ENCODE data around the gene DIAPH3. TPM values are rescaled to one million over a fixed set of nuclear protein-coding genes. Genes with fewer than 3 reads are reported as not detected.

The DIAPH3 gene
- total RNA-seq, 1 experiment from 2014 or later: 15.4 TPM

- Histone ChIP-seq H3K36me3 (replicated peaks; ENCODE audit: control insufficient read depth, insufficient read depth, low read length) (no peaks in the 10 kb centered on the region), H3K27me3 (ENCODE audit: control insufficient read depth, insufficient read depth, low read length) (no peaks in the 10 kb centered on the region), H3K4me3 (ENCODE audit: insufficient read depth, low read depth, low read length) (no peak overlapping the region)
- no peak for DNase-seq
Observed at GRCh38 chr13:59744747-59745391, 418.9 kb downstream of the DIAPH3 start.

DNA sequence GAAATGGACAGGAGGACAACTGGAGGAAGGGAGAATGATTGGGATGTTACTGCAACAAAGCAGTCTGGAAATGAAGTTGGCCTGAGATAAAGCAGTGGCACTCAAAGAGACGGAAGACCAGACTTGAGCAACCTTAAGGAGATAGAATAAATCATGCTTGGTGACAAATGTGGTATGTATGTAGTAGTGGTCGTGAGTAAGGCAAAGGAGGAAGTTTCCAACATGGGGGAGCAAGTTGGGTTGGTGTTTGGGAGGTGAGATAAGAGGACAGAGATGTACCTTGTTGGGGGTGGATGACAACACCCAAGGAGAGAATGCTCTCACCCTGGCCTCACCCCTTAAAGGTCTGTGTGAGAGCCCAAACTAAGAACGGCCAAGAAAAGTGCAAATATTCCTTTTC is 420.5 kb downstream of the DIAPH3 start:
- DNase-seq: no peak
- Histone ChIP-seq H3K27me3 (ENCODE audit: control insufficient read depth, insufficient read depth, low read length) (no peaks in the 10 kb centered on the region), H3K36me3 (replicated peaks; ENCODE audit: control insufficient read depth, insufficient read depth, low read length) (no peaks in the 10 kb centered on the region), H3K4me3 (ENCODE audit: insufficient read depth, low read depth, low read length) (no peak overlapping the region)

GRCh38 chr13:59742467-59742866 is 421.3 kb downstream of the DIAPH3 start:
- Histone ChIP-seq H3K27me3 (ENCODE audit: control insufficient read depth, insufficient read depth, low read length) (no peaks in the 10 kb centered on the region), H3K36me3 (replicated peaks; ENCODE audit: control insufficient read depth, insufficient read depth, low read length) (no peaks in the 10 kb centered on the region), H3K4me3 (ENCODE audit: insufficient read depth, low read depth, low read length) (no peak overlapping the region)
- no peak for DNase-seq

- Histone ChIP-seq H3K36me3 (replicated peaks; ENCODE audit: control insufficient read depth, insufficient read depth, low read length) (no peaks in the 10 kb centered on the region), H3K4me3 (ENCODE audit: insufficient read depth, low read depth, low read length) (no peak overlapping the region), H3K27me3 (ENCODE audit: control insufficient read depth, insufficient read depth, low read length) (no peaks in the 10 kb centered on the region)
- no peak for DNase-seq
Observed at GRCh38 chr13:59738921-59739320, 424.8 kb downstream of the DIAPH3 start.

GRCh38 chr13:59734393-59734792 is 429.3 kb downstream of the DIAPH3 start:
- no peak for DNase-seq
- H3K4me3 ChIP-seq (ENCODE audit: insufficient read depth, low read depth, low read length): no peak overlapping the region

DNA sequence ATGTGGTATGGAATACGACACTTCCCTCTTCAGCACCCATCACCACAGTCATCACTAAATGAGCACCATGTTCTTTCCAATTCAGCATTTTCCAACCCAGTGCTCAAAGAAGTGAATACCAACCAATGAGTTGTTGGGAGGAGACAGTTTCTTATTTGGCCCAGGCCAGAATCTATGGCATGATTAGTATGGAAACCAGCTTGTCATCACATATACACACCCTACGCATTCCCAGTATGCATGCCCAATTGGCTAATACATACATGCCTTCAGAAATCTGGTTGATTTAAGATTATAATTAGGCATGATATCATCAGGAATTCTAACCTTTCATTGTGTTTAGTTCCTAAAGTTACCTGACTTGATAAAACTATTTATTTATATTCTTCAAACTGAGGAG is 430.0 kb downstream of the DIAPH3 start:
- DNase-seq: no peak
- Histone ChIP-seq H3K27me3 (ENCODE audit: control insufficient read depth, insufficient read depth, low read length) (no peaks in the 10 kb centered on the region), H3K4me3 (ENCODE audit: insufficient read depth, low read depth, low read length) (no peak overlapping the region), H3K36me3 (replicated peaks; ENCODE audit: control insufficient read depth, insufficient read depth, low read length) (no peaks in the 10 kb centered on the region)

More at GRCh38 chr13:59734393-59734792, 429.3 kb downstream of the DIAPH3 start:
- Histone ChIP-seq H3K27me3 (ENCODE audit: control insufficient read depth, insufficient read depth, low read length) (no peaks in the 10 kb centered on the region), H3K36me3 (replicated peaks; ENCODE audit: control insufficient read depth, insufficient read depth, low read length) (no peaks in the 10 kb centered on the region)

- H3K27me3 ChIP-seq (ENCODE audit: control insufficient read depth, insufficient read depth, low read length): no peaks in the 10 kb centered on the region
Observed at GRCh38 chr13:59730026-59730425, 433.7 kb downstream of the DIAPH3 start.

GRCh38 chr13:59728896-59729545 is 434.7 kb downstream of the DIAPH3 start:
- H3K27me3 ChIP-seq (ENCODE audit: control insufficient read depth, insufficient read depth, low read length): no peaks in the 10 kb centered on the region
- H3K36me3 ChIP-seq (replicated peaks; ENCODE audit: control insufficient read depth, insufficient read depth, low read length): no peaks in the 10 kb centered on the region
- H3K4me3 ChIP-seq (ENCODE audit: insufficient read depth, low read depth, low read length): no peak overlapping the region
- DNase-seq: no peak

More at GRCh38 chr13:59730026-59730425, 433.7 kb downstream of the DIAPH3 start:
- H3K36me3 ChIP-seq (replicated peaks; ENCODE audit: control insufficient read depth, insufficient read depth, low read length): no peaks in the 10 kb centered on the region
- H3K4me3 ChIP-seq (ENCODE audit: insufficient read depth, low read depth, low read length): no peak overlapping the region
- DNase-seq: no peak

GRCh38 chr13:59721926-59722910 is 441.5 kb downstream of the DIAPH3 start:
- no peak overlapping the region for H3K4me3 ChIP-seq (ENCODE audit: insufficient read depth, low read depth, low read length)
- DNase-seq: no peak
- no peaks in the 10 kb centered on the region for H3K27me3 ChIP-seq (ENCODE audit: control insufficient read depth, insufficient read depth, low read length)
- H3K36me3 ChIP-seq (replicated peaks; ENCODE audit: control insufficient read depth, insufficient read depth, low read length): 0 out of 2 replicates have a peak, but pooled peaks cover 1% of the 10 kb centered on the region

DNA sequence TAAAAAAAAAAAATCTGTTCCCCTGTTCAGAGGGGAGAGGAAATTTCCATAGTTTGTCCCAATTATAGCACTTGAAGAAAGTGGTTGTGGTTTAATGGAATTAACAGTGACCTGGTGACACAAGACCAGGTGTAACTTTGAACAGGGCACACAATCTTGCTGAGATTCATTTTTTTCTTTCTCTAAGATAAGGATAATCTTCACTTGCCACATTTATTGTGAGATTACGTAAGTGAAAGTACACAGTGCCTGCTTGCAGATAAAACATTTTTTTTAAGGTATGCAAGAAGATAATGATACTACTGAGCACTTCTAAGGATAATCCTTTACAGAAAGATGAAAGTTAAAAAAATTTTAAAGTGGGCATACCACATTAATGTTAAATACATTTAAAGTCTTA is 448.1 kb downstream of the DIAPH3 start:
- no peaks in the 10 kb centered on the region for H3K27me3 ChIP-seq (ENCODE audit: control insufficient read depth, insufficient read depth, low read length)

GRCh38 chr13:59710996-59711701 is 452.6 kb downstream of the DIAPH3 start:
- peak; percentile 9 for DNase-seq
- Histone ChIP-seq H3K4me3 (ENCODE audit: insufficient read depth, low read depth, low read length) (no peak overlapping the region), H3K27me3 (ENCODE audit: control insufficient read depth, insufficient read depth, low read length) (no peaks in the 10 kb centered on the region), H3K36me3 (replicated peaks; ENCODE audit: control insufficient read depth, insufficient read depth, low read length) (no peaks in the 10 kb centered on the region)

More for the DNA sequence above, 448.1 kb downstream of the DIAPH3 start:
- no peak for DNase-seq
- H3K4me3 ChIP-seq (ENCODE audit: insufficient read depth, low read depth, low read length): no peak overlapping the region
- no peaks in the 10 kb centered on the region for H3K36me3 ChIP-seq (replicated peaks; ENCODE audit: control insufficient read depth, insufficient read depth, low read length)

- H3K36me3 ChIP-seq (replicated peaks; ENCODE audit: control insufficient read depth, insufficient read depth, low read length): no peaks in the 10 kb centered on the region
- no peaks in the 10 kb centered on the region for H3K27me3 ChIP-seq (ENCODE audit: control insufficient read depth, insufficient read depth, low read length)
- no peak for DNase-seq
- no peak overlapping the region for H3K4me3 ChIP-seq (ENCODE audit: insufficient read depth, low read depth, low read length)
Observed at GRCh38 chr13:59710416-59710815, 453.3 kb downstream of the DIAPH3 start.

- H3K27me3 ChIP-seq (ENCODE audit: control insufficient read depth, insufficient read depth, low read length): no peaks in the 10 kb centered on the region
- DNase-seq: no peak
- H3K4me3 ChIP-seq (ENCODE audit: insufficient read depth, low read depth, low read length): no peak overlapping the region
- H3K36me3 ChIP-seq (replicated peaks; ENCODE audit: control insufficient read depth, insufficient read depth, low read length): no peaks in the 10 kb centered on the region
Observed at GRCh38 chr13:59706101-59706976, 457.4 kb downstream of the DIAPH3 start.

All from H7 (cell line).